ENCODE results near the gene NKX2-2. TPM values are rescaled to one million over a fixed set of nuclear protein-coding genes. Genes with fewer than 3 reads are reported as not detected.

NKX2-2 gene
- total and polyA plus RNA-seq, 2 of the 8 experiments (the other 6 are each of a cell fraction or from before 2014, with no cell fraction given), result not detected

- TF ChIP-seq, protein P1, sequence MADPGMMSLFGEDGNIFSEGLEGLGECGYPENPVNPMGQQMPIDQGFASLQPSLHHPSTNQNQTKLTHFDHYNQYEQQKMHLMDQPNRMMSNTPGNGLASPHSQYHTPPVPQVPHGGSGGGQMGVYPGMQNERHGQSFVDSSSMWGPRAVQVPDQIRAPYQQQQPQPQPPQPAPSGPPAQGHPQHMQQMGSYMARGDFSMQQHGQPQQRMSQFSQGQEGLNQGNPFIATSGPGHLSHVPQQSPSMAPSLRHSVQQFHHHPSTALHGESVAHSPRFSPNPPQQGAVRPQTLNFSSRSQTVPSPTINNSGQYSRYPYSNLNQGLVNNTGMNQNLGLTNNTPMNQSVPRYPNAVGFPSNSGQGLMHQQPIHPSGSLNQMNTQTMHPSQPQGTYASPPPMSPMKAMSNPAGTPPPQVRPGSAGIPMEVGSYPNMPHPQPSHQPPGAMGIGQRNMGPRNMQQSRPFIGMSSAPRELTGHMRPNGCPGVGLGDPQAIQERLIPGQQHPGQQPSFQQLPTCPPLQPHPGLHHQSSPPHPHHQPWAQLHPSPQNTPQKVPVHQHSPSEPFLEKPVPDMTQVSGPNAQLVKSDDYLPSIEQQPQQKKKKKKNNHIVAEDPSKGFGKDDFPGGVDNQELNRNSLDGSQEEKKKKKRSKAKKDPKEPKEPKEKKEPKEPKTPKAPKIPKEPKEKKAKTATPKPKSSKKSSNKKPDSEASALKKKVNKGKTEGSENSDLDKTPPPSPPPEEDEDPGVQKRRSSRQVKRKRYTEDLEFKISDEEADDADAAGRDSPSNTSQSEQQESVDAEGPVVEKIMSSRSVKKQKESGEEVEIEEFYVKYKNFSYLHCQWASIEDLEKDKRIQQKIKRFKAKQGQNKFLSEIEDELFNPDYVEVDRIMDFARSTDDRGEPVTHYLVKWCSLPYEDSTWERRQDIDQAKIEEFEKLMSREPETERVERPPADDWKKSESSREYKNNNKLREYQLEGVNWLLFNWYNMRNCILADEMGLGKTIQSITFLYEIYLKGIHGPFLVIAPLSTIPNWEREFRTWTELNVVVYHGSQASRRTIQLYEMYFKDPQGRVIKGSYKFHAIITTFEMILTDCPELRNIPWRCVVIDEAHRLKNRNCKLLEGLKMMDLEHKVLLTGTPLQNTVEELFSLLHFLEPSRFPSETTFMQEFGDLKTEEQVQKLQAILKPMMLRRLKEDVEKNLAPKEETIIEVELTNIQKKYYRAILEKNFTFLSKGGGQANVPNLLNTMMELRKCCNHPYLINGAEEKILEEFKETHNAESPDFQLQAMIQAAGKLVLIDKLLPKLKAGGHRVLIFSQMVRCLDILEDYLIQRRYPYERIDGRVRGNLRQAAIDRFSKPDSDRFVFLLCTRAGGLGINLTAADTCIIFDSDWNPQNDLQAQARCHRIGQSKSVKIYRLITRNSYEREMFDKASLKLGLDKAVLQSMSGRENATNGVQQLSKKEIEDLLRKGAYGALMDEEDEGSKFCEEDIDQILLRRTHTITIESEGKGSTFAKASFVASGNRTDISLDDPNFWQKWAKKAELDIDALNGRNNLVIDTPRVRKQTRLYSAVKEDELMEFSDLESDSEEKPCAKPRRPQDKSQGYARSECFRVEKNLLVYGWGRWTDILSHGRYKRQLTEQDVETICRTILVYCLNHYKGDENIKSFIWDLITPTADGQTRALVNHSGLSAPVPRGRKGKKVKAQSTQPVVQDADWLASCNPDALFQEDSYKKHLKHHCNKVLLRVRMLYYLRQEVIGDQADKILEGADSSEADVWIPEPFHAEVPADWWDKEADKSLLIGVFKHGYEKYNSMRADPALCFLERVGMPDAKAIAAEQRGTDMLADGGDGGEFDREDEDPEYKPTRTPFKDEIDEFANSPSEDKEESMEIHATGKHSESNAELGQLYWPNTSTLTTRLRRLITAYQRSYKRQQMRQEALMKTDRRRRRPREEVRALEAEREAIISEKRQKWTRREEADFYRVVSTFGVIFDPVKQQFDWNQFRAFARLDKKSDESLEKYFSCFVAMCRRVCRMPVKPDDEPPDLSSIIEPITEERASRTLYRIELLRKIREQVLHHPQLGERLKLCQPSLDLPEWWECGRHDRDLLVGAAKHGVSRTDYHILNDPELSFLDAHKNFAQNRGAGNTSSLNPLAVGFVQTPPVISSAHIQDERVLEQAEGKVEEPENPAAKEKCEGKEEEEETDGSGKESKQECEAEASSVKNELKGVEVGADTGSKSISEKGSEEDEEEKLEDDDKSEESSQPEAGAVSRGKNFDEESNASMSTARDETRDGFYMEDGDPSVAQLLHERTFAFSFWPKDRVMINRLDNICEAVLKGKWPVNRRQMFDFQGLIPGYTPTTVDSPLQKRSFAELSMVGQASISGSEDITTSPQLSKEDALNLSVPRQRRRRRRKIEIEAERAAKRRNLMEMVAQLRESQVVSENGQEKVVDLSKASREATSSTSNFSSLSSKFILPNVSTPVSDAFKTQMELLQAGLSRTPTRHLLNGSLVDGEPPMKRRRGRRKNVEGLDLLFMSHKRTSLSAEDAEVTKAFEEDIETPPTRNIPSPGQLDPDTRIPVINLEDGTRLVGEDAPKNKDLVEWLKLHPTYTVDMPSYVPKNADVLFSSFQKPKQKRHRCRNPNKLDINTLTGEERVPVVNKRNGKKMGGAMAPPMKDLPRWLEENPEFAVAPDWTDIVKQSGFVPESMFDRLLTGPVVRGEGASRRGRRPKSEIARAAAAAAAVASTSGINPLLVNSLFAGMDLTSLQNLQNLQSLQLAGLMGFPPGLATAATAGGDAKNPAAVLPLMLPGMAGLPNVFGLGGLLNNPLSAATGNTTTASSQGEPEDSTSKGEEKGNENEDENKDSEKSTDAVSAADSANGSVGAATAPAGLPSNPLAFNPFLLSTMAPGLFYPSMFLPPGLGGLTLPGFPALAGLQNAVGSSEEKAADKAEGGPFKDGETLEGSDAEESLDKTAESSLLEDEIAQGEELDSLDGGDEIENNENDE (IDR thresholded peaks at IDR 0.05; ENCODE audit: insufficient replicate concordance, low read length), result no peak
- TF ChIP-seq RXRA (IDR thresholded peaks at IDR 0.05; ENCODE audit: insufficient read depth, low read depth, low read length) (no peak), NANOG (IDR thresholded peaks at IDR 0.05; ENCODE audit: insufficient read depth, low read depth, low read length, poor library complexity, severe bottlenecking) (no peak), CREB1 (IDR thresholded peaks at IDR 0.05) (no peak), SIX5 (IDR thresholded peaks at IDR 0.05; ENCODE audit: low read depth, low read length) (no peak), BCL11A (IDR thresholded peaks at IDR 0.05; ENCODE audit: low read depth in 2 of 2, low read length in 2 of 2) (no peak), EZH2 (IDR thresholded peaks at IDR 0.05; ENCODE audit: low read depth, low read length, severe bottlenecking) (no peak), JUND (IDR thresholded peaks at IDR 0.05; ENCODE audit: low read length) (no peak), KDM4A (IDR thresholded peaks at IDR 0.05; ENCODE audit: low read depth, low read length, severe bottlenecking) (no peak)
Measured at GRCh38 chr20:21498195-21498594, 15.7 kb downstream of the NKX2-2 start (continued).
